SHP77 treated with DMSO at 0.1 percent for 48 hours (cell line): Measurements from ENCODE around the gene WDR7.
A peak's percentile ranks its signal among the peaks of the same experiment; 100 is the strongest.

ENCODE experiments used
- DNase-seq: peaks from one replicate; lab custom pipeline; 2025; lab: John Stamatoyannopoulos, UW

The WDR7 gene

DNA sequence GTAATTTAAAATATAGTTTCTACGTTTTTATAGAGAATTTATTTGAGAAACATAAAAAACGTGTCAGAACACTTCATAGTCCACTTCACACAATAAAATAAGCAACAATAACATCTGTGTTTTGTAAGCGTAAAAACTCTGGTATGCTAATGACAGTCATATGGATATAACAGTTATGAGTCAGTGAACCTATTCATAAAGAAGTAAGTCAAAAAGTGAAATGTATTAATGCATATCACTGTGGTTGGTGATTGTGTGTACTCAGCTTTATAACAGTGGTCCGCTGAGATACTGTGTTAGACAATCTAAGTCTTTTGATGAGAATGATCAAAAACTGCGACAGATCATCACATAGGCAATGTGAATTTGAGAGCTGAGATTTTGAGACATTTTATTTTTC lies 153.2 kb downstream of the WDR7 start:
- DNase-seq, result no peak

DNA sequence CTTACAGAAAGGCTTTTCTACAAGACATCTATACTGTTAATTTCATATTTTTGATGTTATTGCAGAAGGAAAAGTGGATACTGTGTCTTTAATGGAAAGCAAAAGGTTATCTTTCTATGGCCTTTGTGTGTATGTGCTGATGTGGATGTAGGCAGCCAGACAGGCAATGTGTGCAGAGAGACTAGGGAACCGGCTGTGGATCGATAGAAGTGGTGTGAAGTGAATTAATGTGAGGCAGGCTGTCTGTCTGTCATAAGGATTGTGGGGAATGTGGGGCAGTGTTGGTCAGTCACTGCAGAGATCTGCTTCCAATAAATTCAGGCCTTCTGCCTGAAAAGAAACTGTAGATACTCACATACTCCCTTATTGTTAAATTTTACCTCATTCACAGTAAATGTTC lies 156.7 kb downstream of the WDR7 start:
- DNase-seq, result no peak

DNA sequence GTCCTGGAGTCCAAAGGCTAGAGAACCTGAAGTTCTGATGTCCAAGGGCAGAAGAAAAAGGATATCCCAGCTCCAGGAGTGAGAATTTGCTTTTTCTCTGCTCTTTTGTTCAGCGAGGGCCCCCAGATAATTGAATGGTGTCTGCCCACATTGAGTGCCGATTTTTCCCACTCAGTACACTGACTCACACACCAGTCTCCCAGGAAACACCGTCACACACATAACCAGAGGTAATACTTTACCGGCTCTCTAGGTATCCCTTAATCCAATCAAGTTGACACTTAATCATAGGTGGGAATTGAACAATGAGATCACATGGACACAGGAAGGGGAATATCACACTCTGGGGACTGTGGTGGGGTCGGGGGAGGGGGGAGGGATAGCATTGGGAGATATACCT lies 161.5 kb downstream of the WDR7 start:
- no peak for DNase-seq

DNA sequence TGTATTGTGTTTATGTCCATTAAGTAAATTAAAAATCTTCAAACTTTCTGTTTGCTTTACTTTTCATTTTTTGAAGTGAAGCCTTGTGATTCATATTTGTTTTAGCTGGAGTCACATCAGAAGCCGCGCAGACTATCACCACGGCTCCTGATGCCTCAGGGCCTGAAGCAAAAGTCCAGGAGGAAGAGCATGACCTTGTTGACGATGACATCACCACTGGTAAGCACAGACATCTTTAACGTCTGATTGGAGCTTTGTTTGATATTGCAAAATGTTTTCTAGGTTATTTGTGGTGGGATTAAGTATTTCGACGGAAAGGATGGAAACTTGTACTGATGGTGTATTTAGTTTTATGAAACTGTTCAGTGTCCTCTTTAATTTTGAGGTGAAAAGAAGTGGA lies 164.8 kb downstream of the WDR7 start:
- no peak for DNase-seq

DNA sequence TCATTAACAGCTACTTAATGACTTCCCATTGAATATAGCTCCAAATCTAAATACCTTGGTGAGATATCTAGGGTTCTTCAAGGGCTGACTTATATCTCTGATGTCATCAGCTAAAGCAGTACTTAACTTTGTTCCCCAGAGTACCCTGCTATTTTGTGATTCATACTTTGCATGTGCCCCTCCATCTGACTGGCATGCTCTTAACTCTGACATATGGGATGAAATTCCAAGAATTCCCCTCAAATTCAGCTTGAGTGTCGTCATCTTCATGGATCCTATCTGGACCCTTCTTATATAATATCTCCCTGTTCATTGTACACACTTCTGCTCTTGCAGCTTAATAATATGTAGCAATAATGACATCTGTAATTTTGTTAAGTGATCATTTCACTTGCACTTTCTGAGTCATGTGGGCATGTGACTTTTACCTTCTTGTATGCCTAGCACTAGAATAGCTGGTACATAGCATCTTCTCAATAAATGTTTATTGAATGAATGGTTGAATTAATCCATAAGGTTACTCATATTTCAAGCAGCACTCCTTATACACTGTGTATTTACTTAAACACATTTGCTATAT lies 172.9 kb downstream of the WDR7 start:
- DNase-seq, result no peak

DNA sequence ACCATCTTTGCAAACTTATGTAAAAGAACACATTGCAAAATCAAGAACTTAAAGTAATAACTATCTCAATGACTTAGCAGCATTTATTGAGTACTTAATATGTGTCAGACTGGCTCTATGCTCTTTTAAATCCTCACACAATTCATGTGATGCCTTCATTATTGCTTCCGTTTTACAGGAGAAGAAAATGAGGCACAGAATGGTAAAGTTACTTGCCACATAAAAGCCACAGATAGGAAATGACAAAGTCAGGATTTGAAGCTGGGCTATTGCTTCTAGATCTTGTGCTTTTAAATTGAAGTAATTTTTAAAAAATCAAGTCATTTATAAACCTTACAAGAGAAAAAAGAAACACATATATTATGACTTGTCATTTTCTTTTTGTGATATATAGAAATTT lies 174.2 kb downstream of the WDR7 start:
- DNase-seq, result no peak

DNA sequence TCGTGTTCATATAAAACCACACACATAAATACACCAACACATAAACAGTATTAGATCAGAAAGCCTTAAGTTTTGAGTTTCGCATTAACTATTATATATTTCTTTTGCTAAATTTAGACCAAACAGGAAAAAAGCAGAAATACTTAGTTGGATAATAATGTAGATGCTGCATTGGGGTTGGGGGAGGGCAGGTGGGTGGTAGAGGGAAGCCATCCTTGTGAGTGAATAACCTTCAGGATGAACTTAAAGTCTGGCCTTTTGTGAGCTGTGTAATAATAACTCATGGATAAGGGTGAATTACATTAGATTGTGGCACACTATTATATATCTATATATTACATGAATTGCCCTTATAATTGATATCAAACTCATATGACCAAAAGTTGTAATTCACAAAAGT lies 174.7 kb downstream of the WDR7 start:
- DNase-seq, result no peak

DNA sequence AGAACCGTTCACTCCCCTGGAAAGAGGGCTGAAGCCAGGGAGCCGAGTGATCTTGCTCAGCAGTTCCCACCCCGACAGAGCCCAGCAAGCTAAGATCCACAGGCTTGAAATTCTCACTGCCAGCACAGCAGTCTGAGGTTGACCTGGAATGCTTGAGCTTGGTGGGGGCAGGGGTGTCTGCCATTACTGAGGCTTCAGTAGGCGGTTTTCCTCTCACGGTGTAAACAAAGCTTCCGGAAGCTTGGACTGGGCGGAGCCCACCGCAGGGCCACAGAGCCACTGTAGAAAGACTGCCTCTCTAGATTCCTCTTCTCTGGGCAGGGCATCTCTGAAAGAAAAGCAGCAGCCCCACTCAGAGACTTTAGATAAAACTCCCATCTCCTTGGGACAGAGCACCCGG lies 180.8 kb downstream of the WDR7 start:
- no peak for DNase-seq

DNA sequence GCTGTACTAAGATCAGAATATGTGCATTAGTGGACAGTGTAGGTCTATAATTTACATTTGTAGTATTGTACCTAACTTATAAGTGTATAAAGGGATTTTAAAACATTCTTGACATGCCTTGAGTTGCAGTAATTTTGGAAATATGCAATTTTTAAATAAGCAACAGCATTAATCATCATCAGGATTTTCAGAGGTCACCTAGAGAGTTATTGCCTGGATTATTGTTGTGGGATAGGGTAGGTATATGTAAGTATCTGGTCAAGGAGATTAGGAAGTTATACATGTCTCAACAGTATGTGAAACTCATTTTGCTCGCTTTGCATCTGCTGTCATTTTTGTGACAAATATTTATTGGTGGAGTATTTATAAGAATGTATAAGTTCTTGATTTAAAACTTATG lies 184.2 kb downstream of the WDR7 start:
- DNase-seq, result no peak

DNA sequence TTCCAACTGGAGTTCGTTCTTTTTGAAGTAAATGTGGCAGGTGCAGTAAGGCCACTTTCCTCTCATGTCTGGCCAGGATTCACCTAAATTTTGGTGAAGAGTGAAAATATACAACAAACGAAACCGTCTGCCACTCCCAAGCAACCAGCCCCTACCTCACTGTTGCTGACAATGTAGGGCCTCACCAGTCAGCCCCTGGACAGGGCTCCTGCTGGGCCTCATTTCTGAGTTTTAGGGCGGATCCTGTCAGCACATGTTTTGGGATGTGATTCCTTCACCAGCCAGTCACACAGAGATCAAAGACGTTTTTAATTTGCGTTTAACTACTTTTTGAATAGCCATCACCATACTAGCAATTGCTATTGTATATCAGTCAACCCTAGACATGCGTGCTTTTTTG lies 185.0 kb downstream of the WDR7 start:
- DNase-seq, result no peak

DNA sequence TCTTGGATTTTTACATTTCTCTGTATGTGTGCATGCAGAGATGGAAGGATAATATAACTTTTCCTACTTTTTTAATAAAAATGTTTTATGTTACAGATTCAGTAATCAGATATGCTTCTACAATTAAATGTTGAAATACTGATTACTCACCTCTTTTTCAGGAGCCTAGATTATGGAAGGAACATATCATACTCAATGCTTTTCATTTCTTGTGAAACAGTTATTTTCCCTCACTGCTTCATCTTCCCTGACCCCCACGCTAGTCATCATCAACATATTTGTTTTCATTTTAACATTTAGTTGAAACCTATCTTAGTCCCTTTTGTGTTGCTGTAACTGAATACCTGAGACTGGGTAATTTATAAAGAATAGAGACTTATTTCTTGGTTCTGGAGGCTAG lies 190.7 kb downstream of the WDR7 start:
- no peak for DNase-seq

DNA sequence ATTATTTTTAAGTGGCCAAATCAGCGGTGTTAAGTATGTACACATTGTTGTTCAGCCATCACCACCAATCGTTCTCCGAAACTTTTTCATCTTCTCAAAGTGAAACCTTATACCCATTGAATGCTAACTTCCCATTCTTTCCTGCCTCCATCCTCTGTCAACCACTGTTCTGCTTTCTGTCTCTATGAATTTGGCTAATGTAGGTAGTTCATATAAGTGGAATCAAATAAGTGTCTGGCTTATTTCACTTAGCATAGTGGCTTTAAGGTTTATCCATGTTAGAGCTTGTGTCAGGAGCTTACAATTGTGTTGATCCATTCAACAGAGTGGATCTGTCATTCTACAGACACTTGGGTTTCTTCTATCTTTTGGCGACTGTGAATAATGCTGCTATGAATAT lies 192.1 kb downstream of the WDR7 start:
- DNase-seq, result no peak

DNA sequence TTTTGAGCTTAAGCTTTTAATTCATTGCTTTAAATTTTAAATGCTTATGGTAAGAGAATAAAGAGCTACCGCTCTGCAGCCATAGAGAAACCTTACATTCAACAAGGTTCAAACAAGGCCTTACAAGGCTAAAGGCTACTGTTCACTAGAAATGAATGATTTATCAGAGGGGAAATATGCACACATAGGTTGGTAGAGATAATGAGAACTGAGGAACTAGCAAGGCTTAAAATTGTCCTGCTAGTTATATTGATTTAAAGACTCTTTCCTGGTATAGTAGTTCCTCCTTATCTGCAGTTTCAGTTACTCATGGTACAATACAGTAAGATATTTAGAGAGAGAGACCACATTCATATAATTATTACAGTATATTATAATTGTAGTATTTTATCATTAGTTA lies 193.4 kb downstream of the WDR7 start:
- DNase-seq, result no peak

DNA sequence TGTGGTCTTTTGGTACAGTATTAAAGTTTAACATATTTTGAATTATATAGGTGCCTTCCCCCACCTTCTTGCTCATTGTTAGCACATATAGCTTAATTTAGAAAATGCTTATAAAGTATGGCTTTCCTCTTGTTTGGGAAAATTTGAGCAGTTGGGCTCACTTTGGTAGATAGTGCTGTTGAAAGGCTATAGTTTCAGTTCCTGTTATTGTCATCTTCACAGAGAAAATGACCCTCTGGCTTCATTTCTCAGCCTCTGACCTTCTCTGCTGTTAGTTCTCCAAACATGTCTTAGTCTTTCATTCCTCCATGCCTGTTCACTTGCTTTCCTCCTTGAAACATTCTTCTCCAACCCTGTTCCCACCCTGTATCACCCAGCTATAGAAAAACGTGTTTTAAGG lies 200.6 kb downstream of the WDR7 start:
- DNase-seq, result no peak

DNA sequence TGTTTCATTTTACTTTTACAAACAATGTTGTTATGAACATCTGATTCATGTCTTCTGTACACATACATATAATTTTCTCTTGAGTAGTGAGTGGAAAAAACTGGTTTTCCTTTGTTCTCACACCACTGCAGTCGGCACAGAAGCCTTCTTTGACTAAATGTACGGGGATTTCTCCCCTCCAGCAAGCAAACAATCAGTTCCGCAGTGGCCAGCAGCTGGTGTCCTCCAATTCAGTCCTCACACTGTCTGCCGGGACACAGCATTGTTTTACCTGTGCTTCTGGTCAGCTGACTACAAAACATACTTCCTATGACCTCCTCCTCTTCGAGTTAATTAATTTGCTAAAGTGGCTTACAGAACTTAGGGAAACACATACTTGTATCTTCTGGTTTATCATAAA lies 202.8 kb downstream of the WDR7 start:
- no peak for DNase-seq

DNA sequence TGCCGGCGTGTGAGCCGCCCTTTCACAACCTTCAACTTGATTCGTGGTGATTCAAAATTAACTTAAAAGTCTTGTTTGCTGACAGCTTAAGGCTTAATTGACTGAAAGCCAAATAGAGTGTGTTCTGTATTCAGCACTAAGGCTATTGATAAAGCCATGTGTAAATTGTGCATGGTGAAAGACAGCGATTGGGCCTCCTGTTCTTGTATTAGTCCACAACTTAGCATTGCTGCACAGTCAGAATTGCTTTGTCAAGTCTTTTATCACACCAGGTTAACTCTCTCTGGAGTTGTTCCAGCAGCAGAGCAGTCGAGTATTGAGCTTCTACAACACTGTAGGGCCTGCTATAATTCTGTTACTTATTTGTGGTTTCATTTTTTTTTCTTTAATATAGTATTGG lies 210.1 kb downstream of the WDR7 start:
- DNase-seq, result no peak

DNA sequence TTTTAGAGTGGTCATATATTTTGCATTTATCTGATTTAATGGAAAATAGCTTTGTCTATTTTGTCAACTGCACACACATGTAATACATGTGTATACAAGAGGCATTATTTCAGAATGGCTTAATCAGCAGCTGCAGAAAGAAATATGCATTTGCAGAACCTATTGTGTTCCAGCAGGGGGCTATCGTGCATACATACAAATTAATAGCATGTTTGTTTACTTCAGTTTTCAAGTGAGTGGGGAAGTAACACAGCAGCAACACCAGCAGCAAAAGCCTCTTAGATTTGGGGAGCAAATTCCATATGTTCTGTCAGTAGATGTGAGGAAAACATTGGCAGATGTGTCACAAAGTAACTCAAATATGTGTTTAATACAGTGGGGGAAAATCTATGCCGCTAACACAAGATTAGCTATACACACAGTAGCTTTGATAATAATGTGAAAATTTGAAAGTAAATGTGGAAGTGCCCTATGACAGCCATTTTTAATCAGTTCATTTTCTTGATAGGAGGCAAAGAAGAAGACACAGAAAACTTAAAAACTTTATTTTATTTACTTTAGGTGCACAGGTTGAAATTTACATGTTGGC lies 218.1 kb downstream of the WDR7 start:
- peak; percentile 21 for DNase-seq

DNA sequence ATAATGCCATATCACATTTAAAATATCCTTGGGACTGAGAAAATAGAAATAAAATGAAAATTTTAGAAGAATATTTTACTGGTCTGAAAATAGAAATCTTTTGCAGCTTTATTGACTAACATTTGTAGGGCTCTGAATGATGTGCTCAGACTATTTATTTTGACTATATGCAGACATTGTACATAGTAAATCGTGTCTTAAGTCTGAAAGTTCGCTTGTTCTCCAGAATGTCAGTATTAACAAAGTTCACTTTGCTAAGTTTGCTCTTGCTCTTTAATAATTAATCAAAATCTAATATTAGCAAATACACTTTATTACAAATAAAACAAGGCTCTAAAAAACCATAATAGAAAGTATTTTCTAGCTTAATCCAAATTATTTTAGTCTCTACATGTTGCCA lies 219.8 kb downstream of the WDR7 start:
- DNase-seq, result no peak

DNA sequence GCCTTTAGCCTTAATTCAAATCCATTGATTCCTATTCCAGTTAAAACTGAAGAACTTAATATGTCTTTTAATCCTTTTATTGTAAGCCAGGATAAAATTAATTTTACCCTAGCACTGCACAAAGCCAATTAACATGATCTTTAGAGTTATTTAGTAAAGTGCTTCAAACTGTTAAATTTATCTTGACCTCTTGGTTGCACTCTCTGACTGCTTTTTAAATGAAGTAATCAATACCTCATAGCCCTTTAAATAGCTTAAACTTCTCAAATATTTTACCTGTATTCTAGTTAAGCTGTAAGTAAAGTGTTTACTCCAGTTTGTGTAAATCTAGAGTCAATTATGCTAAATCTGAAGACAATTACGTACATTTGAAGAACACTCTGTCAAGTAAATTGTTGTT lies 221.0 kb downstream of the WDR7 start:
- DNase-seq, result no peak

DNA sequence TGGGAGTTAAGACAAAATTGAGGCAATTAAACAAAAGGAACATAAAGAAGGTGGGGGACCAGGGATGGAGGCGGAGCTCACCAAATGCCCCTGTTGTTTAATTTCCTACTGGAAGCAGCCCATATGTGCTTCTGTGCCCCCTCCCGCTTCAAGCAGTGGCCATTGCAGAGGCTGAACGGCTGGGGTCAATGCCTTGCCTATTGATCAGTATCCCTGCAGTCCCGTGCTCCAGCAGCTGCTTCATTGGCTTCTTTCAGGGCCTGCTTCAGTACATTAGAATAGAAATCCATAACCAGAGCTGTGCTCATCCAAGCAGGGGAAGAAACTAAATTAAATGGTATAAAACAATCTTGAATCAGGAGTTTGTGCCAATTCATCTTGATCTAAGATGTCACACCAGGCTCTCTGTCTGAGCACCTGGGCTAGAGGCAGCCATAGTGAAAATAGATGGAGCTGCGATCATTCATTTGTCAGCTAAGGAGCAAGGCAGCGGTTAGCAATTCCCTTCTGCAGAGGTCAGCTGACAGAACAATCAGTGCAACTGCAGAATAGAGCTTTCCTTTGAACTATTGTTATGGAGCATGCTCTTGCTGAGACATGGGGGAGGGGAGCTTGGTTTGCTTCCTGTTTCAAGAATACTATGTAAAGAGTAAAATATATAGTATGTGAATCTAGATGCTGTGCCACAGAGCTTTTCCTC lies 222.4 kb downstream of the WDR7 start:
- no peak for DNase-seq

DNA sequence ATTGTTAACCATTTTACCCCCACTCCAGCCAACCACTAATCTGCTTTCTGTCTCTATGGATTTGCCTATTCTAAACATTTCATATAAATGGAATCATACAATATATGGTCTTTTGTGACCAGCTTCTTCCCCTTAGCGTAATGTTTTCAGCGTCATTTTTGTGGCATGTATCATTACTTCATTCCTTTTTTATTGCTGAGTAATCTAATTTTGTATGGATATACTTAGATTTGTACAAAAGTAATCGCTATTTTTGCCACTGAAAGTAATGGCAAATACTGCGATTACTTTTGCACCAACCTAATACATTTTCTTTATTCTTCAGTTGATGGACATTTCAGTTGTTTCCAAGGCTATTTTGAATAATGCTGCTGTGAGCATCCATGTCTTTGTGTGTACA lies 227.6 kb downstream of the WDR7 start:
- no peak for DNase-seq

DNA sequence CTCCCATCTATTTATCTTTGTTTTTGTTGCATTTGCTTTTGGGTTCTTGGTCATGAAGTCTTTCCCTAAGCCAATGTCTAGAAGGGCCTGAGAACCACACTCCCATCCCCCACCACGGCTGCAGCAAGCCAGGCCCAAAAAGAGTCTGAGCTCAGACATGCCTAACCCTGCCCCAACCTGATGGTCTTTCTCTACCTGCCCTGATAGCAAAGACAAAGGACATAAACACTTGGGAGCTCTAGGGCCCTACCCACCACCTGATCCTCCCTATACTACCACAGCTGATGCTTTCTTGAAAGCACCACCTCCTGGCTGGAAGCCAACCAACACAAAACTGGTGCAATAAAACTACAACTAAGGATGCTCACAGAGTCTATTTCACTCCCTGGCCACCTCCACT lies 233.4 kb downstream of the WDR7 start:
- no peak for DNase-seq

DNA sequence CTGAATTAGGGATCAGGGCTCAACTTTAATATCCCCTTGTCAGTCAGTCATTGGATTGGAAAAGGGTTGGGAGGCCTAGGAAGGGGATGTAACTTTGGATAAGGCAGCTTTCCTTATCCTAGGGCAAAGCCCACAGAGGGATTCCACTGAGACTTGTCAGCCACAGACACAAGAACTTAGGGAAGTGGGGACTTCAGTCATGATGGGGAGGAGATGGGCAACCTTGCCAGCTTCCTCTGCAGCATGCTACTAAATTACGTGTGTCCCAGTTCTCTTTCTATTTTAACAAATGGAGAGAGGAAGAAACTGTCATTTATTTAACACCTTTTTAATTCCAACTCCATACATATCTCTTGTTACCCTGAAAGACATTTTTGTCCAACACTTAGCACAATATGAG lies 237.8 kb downstream of the WDR7 start:
- no peak for DNase-seq

DNA sequence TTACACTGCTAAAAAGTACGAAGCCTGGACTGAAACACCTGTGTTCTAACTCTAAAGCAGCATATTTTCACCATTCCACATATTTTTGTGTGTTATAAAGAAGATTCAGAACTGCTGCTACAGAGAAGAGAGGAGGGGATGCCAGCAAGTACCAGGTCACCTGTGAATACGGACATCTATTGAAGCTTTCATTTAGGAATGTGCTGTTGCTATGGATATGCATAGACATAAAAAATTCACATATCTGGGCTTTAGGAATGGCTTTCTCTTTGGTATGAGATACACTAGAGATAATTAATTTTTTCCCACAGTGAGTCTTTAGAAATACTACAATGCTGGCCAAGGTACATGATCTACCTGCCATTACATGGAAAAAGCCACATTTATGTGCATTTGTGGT lies 238.5 kb downstream of the WDR7 start:
- DNase-seq, result no peak
